GM10248 (cell line): ENCODE data around the gene BMP8B.

ENCODE experiments used
- CTCF ChIA-PET: fragments of 300-600 bp; sonication (Branson Sonifier 250); formaldehyde crosslinking; extraction: SDS; loops from one replicate; lab custom pipeline; 2021; ENCODE audit warnings: antibody characterized with exemption; lab: Yijun Ruan, JAX
- POLR2A ChIA-PET: fragments of 350-650 bp; sonication (Branson Sonifier 250); formaldehyde crosslinking; extraction: SDS; loops from one replicate; lab custom pipeline; 2020; ENCODE audit warnings: antibody characterized with exemption; lab: Yijun Ruan, JAX
- DNase-seq: peaks from one replicate; pipeline ENCODE4 v3.0.0; 2012; ENCODE audit errors: extremely low spot score
- CTCF ChIP-seq: IDR thresholded peaks from 2 replicates; pipeline ENCODE4 v1.5.1; 2012; ENCODE audit warnings: mild to moderate bottlenecking, low read depth; ENCODE audit errors: extremely low read depth, missing control alignments, control extremely low read depth

BMP8B gene

GRCh38 chr1:39735731-39736130, 52.9 kb downstream of the BMP8B start:
- ChIA-PET POLR2A (no interaction called here), CTCF (interaction anchor here (1.0 to 1.2 kb wide), 3 partner anchors 10 to 63 kb away, joined by 3 to 4 read pairs (median 4); no protein-coding TSS in a partner anchor)
- DNase-seq, result no peak
- TF ChIP-seq CTCF, result no peak

GRCh38 chr1:39733161-39733560, 55.5 kb downstream of the BMP8B start:
- no peak for TF ChIP-seq CTCF
- POLR2A ChIA-PET, result no interaction called here
- CTCF ChIA-PET, result interaction anchor here (1.0 to 1.8 kb wide), 2 partner anchors 9 to 21 kb away, joined by 3 to 5 read pairs; no protein-coding TSS in a partner anchor
- DNase-seq, result no peak

GRCh38 chr1:39732730-39733129, 55.9 kb downstream of the BMP8B start:
- no peak for DNase-seq
- no peak for TF ChIP-seq CTCF
- CTCF ChIA-PET, result no interaction called here
- POLR2A ChIA-PET, result no interaction called here

- ChIA-PET CTCF (interaction anchor here (1.5 to 1.9 kb wide), 2 partner anchors 10 to 71 kb away, joined by 4 read pairs; no protein-coding TSS in a partner anchor), POLR2A (interaction anchor here (0.6 kb wide), 1 partner anchor 121 kb away, joined by 3 read pairs; no protein-coding TSS in a partner anchor)
- no peak for DNase-seq
- TF ChIP-seq CTCF, result no peak
Measured at GRCh38 chr1:39729842-39730241, 58.8 kb downstream of the BMP8B start.

- ChIA-PET CTCF (interaction anchor here (1.5 to 1.8 kb wide), 2 partner anchors 9 to 71 kb away, joined by 4 to 5 read pairs; no protein-coding TSS in a partner anchor), POLR2A (no interaction called here)
- TF ChIP-seq CTCF, result no peak
- DNase-seq, result no peak
Measured at GRCh38 chr1:39729030-39729429, 59.6 kb downstream of the BMP8B start.

GRCh38 chr1:39727932-39728317, 60.7 kb downstream of the BMP8B start:
- DNase-seq, result no peak
- no peak for TF ChIP-seq CTCF
- POLR2A ChIA-PET, result interaction anchor here (0.5 kb wide), 1 partner anchor 156 kb away, joined by 3 read pairs; no protein-coding TSS in a partner anchor
- CTCF ChIA-PET, result interaction anchor here (0.9 to 1.8 kb wide), 5 partner anchors 11 to 123 kb away, joined by 3 to 5 read pairs (median 4); partner anchors contain the start of gene PPIE
